Measurements from ENCODE around the gene UBR3.

UBR3 gene

GRCh38 chr2:170054997-170055396 lies 227.7 kb downstream of the UBR3 start:
- DNase-seq = no peak

GRCh38 chr2:170056900-170057299 lies 229.6 kb downstream of the UBR3 start:
- no peak for DNase-seq

GRCh38 chr2:170063456-170064235 lies 236.4 kb downstream of the UBR3 start:
- DNase-seq = no peak

GRCh38 chr2:170070778-170071177 lies 243.5 kb downstream of the UBR3 start:
- DNase-seq = no peak

GRCh38 chr2:170073288-170073687 lies 246.0 kb downstream of the UBR3 start:
- DNase-seq = peak; percentile 9

GRCh38 chr2:170076189-170076588 lies 248.9 kb downstream of the UBR3 start:
- DNase-seq = no peak

GRCh38 chr2:170077830-170078569 lies 250.7 kb downstream of the UBR3 start:
- DNase-seq = no peak

GRCh38 chr2:170084820-170085491 lies 257.7 kb downstream of the UBR3 start:
- DNase-seq = no peak

- DNase-seq = no peak
Measured at GRCh38 chr2:170086117-170086688, 258.9 kb downstream of the UBR3 start.

- DNase-seq = no peak
Measured at GRCh38 chr2:170086751-170087412, 259.6 kb downstream of the UBR3 start.

GRCh38 chr2:170087413-170087793 lies 260.1 kb downstream of the UBR3 start:
- no peak for DNase-seq

GRCh38 chr2:170088776-170089175 lies 261.5 kb downstream of the UBR3 start:
- no peak for DNase-seq

- no peak for DNase-seq
Measured at GRCh38 chr2:170090229-170090628, 263.0 kb downstream of the UBR3 start.

GRCh38 chr2:170091436-170091835 lies 264.2 kb downstream of the UBR3 start:
- no peak for DNase-seq

GRCh38 chr2:170092436-170093060 lies 265.3 kb downstream of the UBR3 start:
- no peak for DNase-seq

GRCh38 chr2:170095380-170095779 lies 268.1 kb downstream of the UBR3 start:
- no peak for DNase-seq

GRCh38 chr2:170098626-170099312 lies 271.5 kb downstream of the UBR3 start:
- no peak for DNase-seq

- no peak for DNase-seq
Measured at GRCh38 chr2:170101789-170102188, 274.5 kb downstream of the UBR3 start.

- no peak for DNase-seq
Measured at GRCh38 chr2:170106102-170106840, 279.0 kb downstream of the UBR3 start.

- peak; percentile 39 for DNase-seq
Measured at GRCh38 chr2:170113168-170113894, 286.1 kb downstream of the UBR3 start.
